Retina (tissue), 1 donor: ENCODE measurements around the gene ZMIZ1.

Experiments
- DNase-seq: peaks from one replicate; pipeline ENCODE4 v3.0.0-alpha.2; 2016

ZMIZ1 gene

GRCh38 chr10:79053481-79054202 is 15.1 kb upstream of the ZMIZ1 start:
- no peak for DNase-seq

- DNase-seq, result no peak
Observed at GRCh38 chr10:79054203-79055099, 14.3 kb upstream of the ZMIZ1 start.

- no peak for DNase-seq
Observed at GRCh38 chr10:79055100-79055782, 13.5 kb upstream of the ZMIZ1 start.

- no peak for DNase-seq
Observed at GRCh38 chr10:79055892-79056291, 12.9 kb upstream of the ZMIZ1 start.

GRCh38 chr10:79056361-79056735 is 12.4 kb upstream of the ZMIZ1 start:
- DNase-seq, result no peak

GRCh38 chr10:79056736-79057391 is 11.9 kb upstream of the ZMIZ1 start:
- no peak for DNase-seq

- DNase-seq, result no peak
Observed at GRCh38 chr10:79057481-79058275, 11.1 kb upstream of the ZMIZ1 start.

- no peak for DNase-seq
Observed at GRCh38 chr10:79058899-79059841, 9.6 kb upstream of the ZMIZ1 start.

- DNase-seq, result no peak
Observed at GRCh38 chr10:79059859-79060379, 8.8 kb upstream of the ZMIZ1 start.

GRCh38 chr10:79060641-79061255 is 8.0 kb upstream of the ZMIZ1 start:
- DNase-seq, result no peak

- no peak for DNase-seq
Observed at GRCh38 chr10:79061441-79062315, 7.1 kb upstream of the ZMIZ1 start.

GRCh38 chr10:79063071-79063491 is 5.7 kb upstream of the ZMIZ1 start:
- no peak for DNase-seq

GRCh38 chr10:79063661-79064492 is 4.9 kb upstream of the ZMIZ1 start:
- DNase-seq, result no peak

GRCh38 chr10:79065091-79065551 is 3.6 kb upstream of the ZMIZ1 start:
- no peak for DNase-seq

GRCh38 chr10:79065853-79066252 is 2.9 kb upstream of the ZMIZ1 start:
- DNase-seq, result no peak

- DNase-seq, result peak; percentile 81
Observed at GRCh38 chr10:79066411-79067240, 2.1 kb upstream of the ZMIZ1 start.
